ENCODE results near the gene ARHGAP4.

ARHGAP4 gene

DNA sequence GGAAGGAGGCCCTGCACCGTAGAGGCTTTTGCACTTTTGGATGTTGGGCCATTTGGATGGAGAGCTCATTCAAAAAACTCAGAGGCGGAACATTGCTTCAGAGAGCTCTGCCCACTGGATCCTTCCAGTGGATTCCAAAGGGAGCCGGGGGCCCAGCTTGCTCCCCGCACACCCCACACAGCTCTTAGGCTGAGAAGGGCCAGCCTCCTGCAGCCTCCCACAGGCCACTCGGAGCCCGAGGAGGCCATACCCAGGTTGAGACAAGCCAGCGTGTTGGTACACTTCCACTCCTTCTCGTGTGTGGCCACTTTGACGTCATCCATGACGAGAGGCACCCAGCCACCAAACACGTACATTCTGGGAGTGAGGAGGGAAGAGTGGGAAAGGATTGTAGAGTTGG is 35.2 kb upstream of the ARHGAP4 start:
- no peak for DNase-seq

DNA sequence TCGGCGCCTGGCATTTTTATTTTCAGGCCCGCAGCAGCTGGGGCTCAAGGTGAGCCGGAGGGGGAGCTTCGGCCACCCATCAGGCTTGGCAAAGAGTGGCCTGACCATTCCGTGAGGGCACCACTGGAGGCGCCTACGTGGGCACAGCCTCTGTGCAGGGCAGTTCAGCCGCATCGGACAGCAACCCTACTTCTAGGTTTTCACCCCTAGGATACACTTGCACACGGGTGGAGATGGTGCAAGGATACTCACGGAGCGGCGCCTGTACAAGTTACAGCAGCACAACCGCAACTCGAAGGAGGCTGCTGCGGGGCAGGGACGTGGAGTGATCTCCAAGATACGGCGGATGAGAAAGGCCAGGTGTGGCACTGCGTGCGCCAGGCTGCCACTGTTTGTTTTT is 34.7 kb upstream of the ARHGAP4 start:
- DNase-seq, result no peak

- DNase-seq, result no peak
These were observed 34.0 kb upstream of the ARHGAP4 start for GRCh38 chrX:153960077-153960476.

GRCh38 chrX:153959649-153960048 is 33.6 kb upstream of the ARHGAP4 start:
- DNase-seq, result no peak

DNA sequence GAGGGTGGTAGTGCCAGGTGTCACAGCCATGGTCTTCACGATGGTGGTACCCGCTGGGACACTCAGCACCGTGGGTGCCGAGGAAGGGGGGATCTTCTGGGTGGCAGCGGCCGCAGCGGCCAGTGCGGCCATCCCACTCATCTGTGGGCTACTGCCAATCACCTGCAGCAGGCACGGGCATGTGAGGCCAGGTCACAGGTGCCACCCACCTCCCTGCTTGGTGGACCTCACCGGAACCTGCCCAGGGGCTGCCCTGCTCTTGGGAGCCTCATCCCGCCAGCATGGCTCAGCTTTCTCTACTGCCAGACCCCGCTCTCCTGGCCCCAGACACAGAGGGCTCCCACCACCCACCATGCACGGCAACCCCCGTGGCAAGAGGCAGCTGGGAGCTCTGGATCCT is 32.5 kb upstream of the ARHGAP4 start:
- no peak for DNase-seq

- DNase-seq, result no peak
These were observed 31.2 kb upstream of the ARHGAP4 start for GRCh38 chrX:153957224-153957623.

GRCh38 chrX:153956044-153956907 is 30.2 kb upstream of the ARHGAP4 start:
- DNase-seq, result no peak

GRCh38 chrX:153955228-153955732 is 29.2 kb upstream of the ARHGAP4 start:
- DNase-seq, result no peak

GRCh38 chrX:153954558-153955227 is 28.6 kb upstream of the ARHGAP4 start:
- no peak for DNase-seq

GRCh38 chrX:153953892-153954557 is 28.0 kb upstream of the ARHGAP4 start:
- DNase-seq, result no peak

DNA sequence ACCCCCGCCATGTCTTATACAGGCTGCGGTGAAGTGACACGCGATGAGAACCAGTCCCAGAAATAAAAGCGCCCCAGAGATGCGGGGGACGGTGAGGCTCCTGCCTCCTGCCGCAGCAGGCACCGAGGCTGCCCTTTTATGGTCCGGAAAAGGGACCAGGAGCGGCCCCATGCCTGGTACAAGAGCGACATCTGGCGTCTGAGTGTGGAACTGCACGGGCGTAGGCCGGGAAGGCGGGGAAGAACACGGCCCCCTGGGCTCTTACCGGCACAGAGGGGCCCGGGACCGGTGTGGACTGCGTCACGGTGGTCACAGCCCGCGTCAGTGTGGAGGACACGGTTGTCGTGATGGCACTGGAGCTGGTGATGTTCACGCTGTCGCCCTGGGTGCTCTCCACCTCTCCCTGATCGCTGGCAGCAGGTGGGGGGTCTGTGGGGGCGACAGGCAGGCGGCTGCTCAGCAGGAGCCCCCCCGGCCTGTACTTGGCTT is 27.3 kb upstream of the ARHGAP4 start:
- DNase-seq, result peak; percentile 16

DNA sequence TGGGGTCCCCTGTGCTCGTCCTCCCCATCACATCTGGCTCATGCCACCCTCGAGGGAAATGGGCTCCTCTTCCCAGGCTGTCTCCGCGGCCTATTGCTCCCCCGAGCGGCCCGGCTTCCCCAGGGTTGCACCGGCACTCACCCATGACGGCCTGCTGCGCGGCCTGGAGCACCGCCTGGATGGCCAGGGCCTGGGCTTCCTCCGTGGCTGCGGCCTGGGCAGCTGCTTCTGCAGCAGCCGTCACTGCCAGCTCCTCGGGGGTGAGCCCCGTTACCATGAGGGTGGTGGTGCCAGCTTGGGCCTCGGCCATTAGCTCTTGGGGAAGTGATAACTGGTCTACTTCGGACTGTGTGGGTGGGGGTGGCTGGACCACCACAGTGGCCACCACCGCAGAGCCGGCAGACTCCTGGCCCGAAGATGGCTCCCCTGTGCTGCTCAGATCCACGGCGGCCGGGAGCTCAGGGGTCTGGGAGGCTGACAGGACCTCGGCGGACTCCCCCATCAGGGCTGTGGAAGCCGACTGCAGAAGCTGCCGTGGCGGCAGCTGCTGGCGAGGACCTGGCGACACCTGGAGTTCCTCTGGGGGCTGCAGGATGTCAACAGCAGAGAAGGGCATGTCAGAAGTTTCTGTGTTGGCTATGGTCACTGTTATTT is 26.4 kb upstream of the ARHGAP4 start:
- DNase-seq, result no peak

GRCh38 chrX:153951683-153952372 is 25.8 kb upstream of the ARHGAP4 start:
- no peak for DNase-seq

GRCh38 chrX:153950127-153950526 is 24.1 kb upstream of the ARHGAP4 start:
- no peak for DNase-seq

DNA sequence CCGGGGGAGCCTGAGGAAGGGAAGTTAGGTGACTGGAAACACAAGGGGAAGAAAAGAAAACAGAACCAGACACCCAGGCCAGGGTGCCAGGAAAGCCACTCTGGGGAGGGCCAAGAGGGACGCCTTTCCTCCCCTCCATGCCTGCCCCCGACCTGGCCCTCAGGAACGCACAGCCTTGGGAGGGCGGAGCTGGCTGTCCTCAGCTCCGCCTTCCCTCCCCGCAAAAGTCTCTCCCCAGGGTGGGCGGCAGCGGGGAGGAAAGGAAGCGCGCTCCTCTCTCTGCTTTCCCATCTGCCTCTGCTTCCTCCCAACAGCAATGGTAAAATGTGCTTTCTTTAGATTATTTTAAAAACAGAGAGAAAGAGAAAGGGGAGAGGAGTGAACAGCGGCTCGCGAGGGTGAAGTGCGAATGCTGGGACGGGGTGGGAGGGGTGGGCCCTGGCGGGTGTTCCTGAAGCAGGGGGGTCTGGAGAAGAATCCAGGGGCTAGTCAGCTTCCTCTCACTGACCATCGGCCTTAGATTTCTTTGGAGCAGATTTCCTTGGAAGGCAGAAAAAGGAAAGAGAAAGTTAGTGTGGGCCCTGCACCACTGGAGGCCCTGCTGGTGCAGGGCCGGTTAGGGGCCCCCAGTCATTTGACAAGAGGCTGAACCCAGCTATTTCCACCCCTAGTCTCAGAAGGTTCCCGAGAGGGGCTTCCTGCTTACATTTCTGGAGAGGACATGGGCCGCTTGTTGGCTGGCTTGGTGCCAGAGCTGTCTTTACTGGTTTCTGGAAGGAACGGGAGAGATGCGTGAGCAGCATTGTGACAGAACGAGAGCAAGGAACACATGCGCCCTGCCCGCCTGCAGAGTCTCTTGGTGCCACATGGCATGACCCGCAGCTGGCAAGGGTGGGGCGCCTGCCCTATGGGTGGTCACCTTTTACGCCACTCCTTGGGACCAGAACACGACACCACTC is 23.1 kb upstream of the ARHGAP4 start:
- DNase-seq, result no peak

DNA sequence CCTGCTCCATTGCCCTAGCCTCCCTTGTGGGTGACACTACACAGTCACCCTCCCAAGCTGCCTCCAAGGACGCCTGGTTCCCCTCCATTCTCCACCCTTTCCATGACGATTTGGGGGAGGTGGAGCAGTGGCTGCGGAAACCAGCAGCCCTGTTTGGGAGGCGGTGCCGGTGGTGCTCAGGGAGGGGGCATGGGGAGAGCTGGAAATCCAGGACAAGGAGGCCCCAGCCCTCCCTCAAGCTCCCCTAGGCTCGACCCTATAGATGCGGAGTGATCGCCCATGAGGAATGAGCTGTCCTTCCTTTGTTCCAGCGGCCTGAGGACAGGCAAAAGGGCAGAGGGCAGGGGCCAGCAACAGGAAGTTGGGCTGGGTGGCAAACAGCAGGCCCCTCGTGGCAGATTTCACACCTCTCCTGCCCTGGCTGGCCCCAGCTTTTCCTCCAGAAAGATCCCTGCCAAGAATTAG is 22.0 kb upstream of the ARHGAP4 start:
- no peak for DNase-seq

GRCh38 chrX:153947009-153947769 is 21.1 kb upstream of the ARHGAP4 start:
- DNase-seq, result peak; percentile 29

- DNase-seq, result no peak
These were observed 20.2 kb upstream of the ARHGAP4 start for GRCh38 chrX:153945956-153946943.

GRCh38 chrX:153944800-153945150 is 18.7 kb upstream of the ARHGAP4 start:
- DNase-seq, result no peak
